WTC11 (cell line): Measurements from ENCODE around the gene HYAL2. TPM values are rescaled to one million over a fixed set of nuclear protein-coding genes. Genes with fewer than 3 reads are reported as not detected.
A peak's percentile ranks its signal among the peaks of the same experiment; 100 is the strongest.

ENCODE experiments used
- ATAC-seq: fragments of 200-7000 bp; cut with Tn5 transposase; 2 replicates; pipeline ENCODE4 v1.10.0; 2021; ENCODE audit warnings: mild to moderate bottlenecking, moderate library complexity
- CTCF ChIA-PET: fragments of 300-600 bp; sonication (Branson Sonifier 250); formaldehyde crosslinking; loops from one replicate; lab custom pipeline; 2021; ENCODE audit warnings: antibody characterized with exemption; lab: Charles Lee
- POLR2A ChIA-PET: fragments of 350-600 bp; sonication (Branson Sonifier 250); formaldehyde crosslinking; loops from one replicate; lab custom pipeline; 2021; ENCODE audit warnings: antibody characterized with exemption; lab: Charles Lee
- DNase-seq: peaks from one replicate; pipeline ENCODE4 v3.0.0; 2021; ENCODE audit warnings: low spot score
- H3K27ac Mint-ChIP-seq: 2 replicates; pipeline ENCODE4 v1.8.0; 2021; ENCODE audit warnings: mixed read lengths
- H3K27me3 Mint-ChIP-seq: 2 replicates; pipeline ENCODE4 v1.8.0; 2021; ENCODE audit warnings: low read depth, mild to moderate bottlenecking, moderate library complexity, mixed read lengths
- H3K36me3 Mint-ChIP-seq: 2 replicates; pipeline ENCODE4 v1.8.0; 2021; ENCODE audit warnings: mixed read lengths
- H3K4me1 Mint-ChIP-seq: 2 replicates; pipeline ENCODE4 v1.8.0; 2022; ENCODE audit warnings: mixed read lengths
- H3K4me3 Mint-ChIP-seq: 2 replicates; pipeline ENCODE4 v1.8.0; 2021; ENCODE audit warnings: mild to moderate bottlenecking, moderate library complexity, mixed read lengths
- H3K9me3 Mint-ChIP-seq: 2 replicates; pipeline ENCODE4 v1.8.0; 2021; ENCODE audit warnings: mixed read lengths
- ATF1 ChIP-seq: sonication (generic); formaldehyde crosslinking; IDR thresholded peaks from 2 replicates; pipeline ENCODE4 v1.8.1; 2023; ENCODE audit warnings: mild to moderate bottlenecking, moderate library complexity, missing genetic modification reagents
- CREB1 ChIP-seq: sonication (generic); formaldehyde crosslinking; IDR thresholded peaks from 2 replicates; pipeline ENCODE4 v1.8.0; 2023; ENCODE audit warnings: mild to moderate bottlenecking, missing genetic modification reagents
- ETV6 ChIP-seq: sonication (generic); formaldehyde crosslinking; IDR thresholded peaks from 2 replicates; pipeline ENCODE4 v1.8.1; 2022; ENCODE audit warnings: mild to moderate bottlenecking, missing genetic modification reagents
- FOXJ3 ChIP-seq: sonication (generic); formaldehyde crosslinking; IDR thresholded peaks from 2 replicates; pipeline ENCODE4 v1.9.0; 2021; ENCODE audit warnings: missing genetic modification reagents, mild to moderate bottlenecking, borderline replicate concordance
- JAZF1 ChIP-seq: fragments of 250-450 bp; sonication (Bioruptor Pico); IDR thresholded peaks from 2 replicates; pipeline ENCODE4 v1.9.0; 2021; ENCODE audit warnings: moderate library complexity, mild to moderate bottlenecking, inconsistent platforms
- MYBL2 ChIP-seq: sonication (generic); formaldehyde crosslinking; IDR thresholded peaks from 2 replicates; pipeline ENCODE4 v1.8.1; 2023; ENCODE audit warnings: mild to moderate bottlenecking, moderate library complexity, missing genetic modification reagents
- NFATC4 ChIP-seq: fragments of 250-450 bp; sonication (Bioruptor Pico); IDR thresholded peaks from 2 replicates; pipeline ENCODE4 v1.9.0; 2021; ENCODE audit warnings: mild to moderate bottlenecking
- ZBTB21 ChIP-seq: sonication (generic); formaldehyde crosslinking; IDR thresholded peaks from 2 replicates; pipeline ENCODE4 v1.8.1; 2023; ENCODE audit warnings: mild to moderate bottlenecking, missing genetic modification reagents, borderline replicate concordance
- ZNF263 ChIP-seq: sonication (generic); formaldehyde crosslinking; IDR thresholded peaks from 2 replicates; pipeline ENCODE4 v1.8.1; 2022; ENCODE audit warnings: low read depth, mild to moderate bottlenecking, moderate library complexity, missing genetic modification reagents
- ZNF317 ChIP-seq: sonication (generic); formaldehyde crosslinking; IDR thresholded peaks from 2 replicates; pipeline ENCODE4 v1.8.1; 2023; ENCODE audit warnings: low read depth, mild to moderate bottlenecking, moderate library complexity, missing genetic modification reagents, borderline replicate concordance
- ZNF423 ChIP-seq: fragments of 250-450 bp; sonication (Bioruptor Pico); IDR thresholded peaks from 2 replicates; pipeline ENCODE4 v2.1.2; 2022; ENCODE audit warnings: mild to moderate bottlenecking, moderate library complexity
- total RNA-seq: library from RNA; stranded (reverse); gene quantifications from 3 replicates; pipeline ENCODE4 v1.2.3, GENCODE V29; 2021
- TF ChIP-seq, protein P1 (sequence below): sonication (generic); formaldehyde crosslinking; IDR thresholded peaks from 2 replicates; pipeline ENCODE4 v1.8.1; 2022; ENCODE audit warnings: low read depth, missing genetic modification reagents, borderline replicate concordance
- TF ChIP-seq, protein P2 (sequence below): sonication (generic); formaldehyde crosslinking; IDR thresholded peaks from 2 replicates; pipeline ENCODE4 v1.8.1; 2022; ENCODE audit warnings: low read depth, mild to moderate bottlenecking, moderate library complexity, missing genetic modification reagents, borderline replicate concordance
- TF ChIP-seq, protein P3 (sequence below): sonication (generic); formaldehyde crosslinking; conservative IDR thresholded peaks from 2 replicates; pipeline ENCODE4 v1.8.1; 2023; ENCODE audit warnings: mild to moderate bottlenecking, low read depth, missing genetic modification reagents, moderate library complexity
- TF ChIP-seq, protein P4 (sequence below): sonication (generic); formaldehyde crosslinking; IDR thresholded peaks from 2 replicates; pipeline ENCODE4 v1.8.0; 2022; ENCODE audit warnings: missing genetic modification reagents
- TF ChIP-seq, protein P5 (sequence below): sonication (generic); formaldehyde crosslinking; conservative IDR thresholded peaks from 2 replicates; pipeline ENCODE4 v1.8.1; 2022; ENCODE audit warnings: mild to moderate bottlenecking, missing genetic modification reagents
- TF ChIP-seq, protein P6 (sequence below): sonication (generic); formaldehyde crosslinking; IDR thresholded peaks from 2 replicates; pipeline ENCODE4 v1.8.1; 2023; ENCODE audit warnings: mild to moderate bottlenecking, missing genetic modification reagents
- TF ChIP-seq, protein P7 (sequence below): sonication (generic); formaldehyde crosslinking; IDR thresholded peaks from 2 replicates; pipeline ENCODE4 v1.8.1; 2023; ENCODE audit warnings: mild to moderate bottlenecking, missing genetic modification reagents, moderate library complexity

The HYAL2 gene
- total RNA-seq, 1 experiment from 2014 or later = 58.0 TPM

DNA sequence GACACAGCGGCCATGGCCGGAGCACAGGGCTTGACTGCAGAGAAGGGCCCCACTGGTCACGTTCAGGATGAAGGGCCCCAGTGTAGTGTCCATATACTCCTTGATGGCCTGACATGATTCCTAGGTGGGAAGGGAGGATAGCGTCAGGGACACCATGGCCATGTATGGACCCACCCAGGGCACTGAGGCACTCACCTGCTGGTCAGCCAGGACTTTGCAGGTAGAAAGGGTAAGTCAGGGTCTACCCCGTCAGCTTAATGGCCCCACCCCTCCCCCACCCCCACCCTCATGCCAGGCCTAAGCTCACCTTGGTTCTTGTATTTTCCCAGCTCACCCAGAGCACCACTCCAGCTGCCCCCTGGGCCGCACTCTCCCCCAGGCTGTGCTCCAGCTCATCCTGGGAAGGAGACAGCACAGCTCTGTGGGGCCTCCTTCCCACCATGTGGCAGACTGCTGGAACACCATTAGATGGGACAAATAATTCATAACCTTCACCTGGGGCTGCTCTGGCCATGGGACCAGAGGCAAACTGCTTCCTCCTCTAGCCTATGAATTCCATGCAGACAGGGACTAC is 21.8 kb downstream of the HYAL2 start:
- Mint-ChIP-seq H3K36me3 (0 out of 2 replicates have a peak, but pooled peaks cover 4% of the 10 kb centered on the region), H3K9me3 (peaks cover 7% of the 10 kb centered on the region; the same call in 1 of the 2 replicates), H3K27ac (peak overlapping the region; percentile 82; the same call in 1 of the 2 replicates), H3K4me1 (peaks cover 22% of the 10 kb centered on the region), H3K27me3 (no peaks in the 10 kb centered on the region; the same call in 1 of the 2 replicates), H3K4me3 (0 out of 2 replicates have a peak overlapping the region, but pooled peaks have one; percentile 97)
- no peak for ATAC-seq
- CTCF ChIA-PET = interaction anchor here (0.7 to 5.9 kb wide), 4 partner anchors 14 to 50 kb away, joined by 3 to 95 read pairs (median 4); partner anchors contain the start of genes CYB561D2, HYAL2 and NPRL2
- POLR2A ChIA-PET = no interaction called here
- DNase-seq = no peak
- TF ChIP-seq ETV6 (CRISPR knock-in tag) = no peak
- no peak for TF ChIP-seq ZNF263 (CRISPR knock-in tag)

DNA sequence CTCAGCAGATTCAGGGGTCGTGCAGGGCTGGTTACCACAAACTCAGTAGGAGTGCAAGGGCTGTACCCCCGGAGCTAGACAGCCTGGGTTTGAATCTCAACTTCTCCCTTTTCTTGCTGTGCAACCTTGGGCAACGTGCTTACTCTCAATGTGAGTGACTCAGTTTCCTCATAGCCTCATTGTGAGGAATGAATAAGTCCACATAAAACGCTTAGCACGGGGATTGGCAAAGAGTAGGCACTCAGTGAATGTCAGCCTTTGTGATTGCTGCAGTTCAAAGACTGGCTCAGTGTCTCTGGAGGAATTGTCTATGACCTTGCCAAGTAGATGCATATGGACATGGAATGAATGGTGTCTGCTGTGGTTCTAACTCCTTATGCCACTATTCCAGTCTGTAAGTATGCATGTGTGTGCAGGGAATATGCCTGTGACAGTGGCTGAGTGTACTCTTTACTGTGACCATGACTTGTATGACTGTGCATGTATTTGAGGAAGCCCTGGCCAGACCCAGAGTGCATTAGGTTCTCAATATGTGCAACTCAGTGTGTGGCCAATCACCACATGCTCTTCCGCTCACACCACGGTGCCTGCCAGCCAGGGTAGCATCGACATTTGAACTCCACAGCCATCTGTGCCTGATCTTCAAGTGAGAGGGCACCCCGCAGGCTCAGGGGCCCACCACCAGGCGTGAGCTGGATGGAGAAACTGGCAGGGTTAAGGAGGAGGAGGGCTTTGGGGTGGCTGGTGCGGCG is 22.4 kb downstream of the HYAL2 start:
- peak overlapping the region; percentile 97 for H3K4me3 Mint-ChIP-seq
- peaks cover 22% of the 10 kb centered on the region for H3K4me1 Mint-ChIP-seq
- CTCF ChIA-PET = interaction anchor here (0.9 to 5.9 kb wide), 20 partner anchors 15 to 312 kb away, joined by 3 to 95 read pairs (median 4); partner anchors contain the start of genes CISH and HYAL2
- DNase-seq (no peak), ATAC-seq (no peak)
- 0 out of 2 replicates have a peak, but pooled peaks cover 4% of the 10 kb centered on the region for H3K36me3 Mint-ChIP-seq
- 0 out of 2 replicates have a peak, but pooled peaks cover 5% of the 10 kb centered on the region for H3K9me3 Mint-ChIP-seq
- peak overlapping the region; percentile 82 for H3K27ac Mint-ChIP-seq
- POLR2A ChIA-PET = interaction anchor here (0.8 to 1.4 kb wide), 6 partner anchors 18 to 50 kb away, joined by 3 to 8 read pairs (median 4); partner anchors contain the start of genes CYB561D2, HYAL2 and NPRL2
- no peaks in the 10 kb centered on the region; the same call in 1 of the 2 replicates for H3K27me3 Mint-ChIP-seq
- TF ChIP-seq MYBL2 (CRISPR knock-in tag) (no peak), ZNF317 (CRISPR knock-in tag) (no peak), NFATC4 (no peak), ZBTB21 (CRISPR knock-in tag) (no peak), CREB1 (CRISPR knock-in tag) (no peak), ZNF423 (CRISPR knock-in tag) (no peak), JAZF1 (no peak), FOXJ3 (CRISPR knock-in tag) (no peak), ATF1 (no peak)
- TF ChIP-seq, protein P1, sequence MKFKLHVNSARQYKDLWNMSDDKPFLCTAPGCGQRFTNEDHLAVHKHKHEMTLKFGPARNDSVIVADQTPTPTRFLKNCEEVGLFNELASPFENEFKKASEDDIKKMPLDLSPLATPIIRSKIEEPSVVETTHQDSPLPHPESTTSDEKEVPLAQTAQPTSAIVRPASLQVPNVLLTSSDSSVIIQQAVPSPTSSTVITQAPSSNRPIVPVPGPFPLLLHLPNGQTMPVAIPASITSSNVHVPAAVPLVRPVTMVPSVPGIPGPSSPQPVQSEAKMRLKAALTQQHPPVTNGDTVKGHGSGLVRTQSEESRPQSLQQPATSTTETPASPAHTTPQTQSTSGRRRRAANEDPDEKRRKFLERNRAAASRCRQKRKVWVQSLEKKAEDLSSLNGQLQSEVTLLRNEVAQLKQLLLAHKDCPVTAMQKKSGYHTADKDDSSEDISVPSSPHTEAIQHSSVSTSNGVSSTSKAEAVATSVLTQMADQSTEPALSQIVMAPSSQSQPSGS = no peak
- TF ChIP-seq, protein P2, sequence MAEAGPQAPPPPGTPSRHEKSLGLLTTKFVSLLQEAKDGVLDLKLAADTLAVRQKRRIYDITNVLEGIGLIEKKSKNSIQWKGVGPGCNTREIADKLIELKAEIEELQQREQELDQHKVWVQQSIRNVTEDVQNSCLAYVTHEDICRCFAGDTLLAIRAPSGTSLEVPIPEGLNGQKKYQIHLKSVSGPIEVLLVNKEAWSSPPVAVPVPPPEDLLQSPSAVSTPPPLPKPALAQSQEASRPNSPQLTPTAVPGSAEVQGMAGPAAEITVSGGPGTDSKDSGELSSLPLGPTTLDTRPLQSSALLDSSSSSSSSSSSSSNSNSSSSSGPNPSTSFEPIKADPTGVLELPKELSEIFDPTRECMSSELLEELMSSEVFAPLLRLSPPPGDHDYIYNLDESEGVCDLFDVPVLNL = no peak
- TF ChIP-seq, protein P3, sequence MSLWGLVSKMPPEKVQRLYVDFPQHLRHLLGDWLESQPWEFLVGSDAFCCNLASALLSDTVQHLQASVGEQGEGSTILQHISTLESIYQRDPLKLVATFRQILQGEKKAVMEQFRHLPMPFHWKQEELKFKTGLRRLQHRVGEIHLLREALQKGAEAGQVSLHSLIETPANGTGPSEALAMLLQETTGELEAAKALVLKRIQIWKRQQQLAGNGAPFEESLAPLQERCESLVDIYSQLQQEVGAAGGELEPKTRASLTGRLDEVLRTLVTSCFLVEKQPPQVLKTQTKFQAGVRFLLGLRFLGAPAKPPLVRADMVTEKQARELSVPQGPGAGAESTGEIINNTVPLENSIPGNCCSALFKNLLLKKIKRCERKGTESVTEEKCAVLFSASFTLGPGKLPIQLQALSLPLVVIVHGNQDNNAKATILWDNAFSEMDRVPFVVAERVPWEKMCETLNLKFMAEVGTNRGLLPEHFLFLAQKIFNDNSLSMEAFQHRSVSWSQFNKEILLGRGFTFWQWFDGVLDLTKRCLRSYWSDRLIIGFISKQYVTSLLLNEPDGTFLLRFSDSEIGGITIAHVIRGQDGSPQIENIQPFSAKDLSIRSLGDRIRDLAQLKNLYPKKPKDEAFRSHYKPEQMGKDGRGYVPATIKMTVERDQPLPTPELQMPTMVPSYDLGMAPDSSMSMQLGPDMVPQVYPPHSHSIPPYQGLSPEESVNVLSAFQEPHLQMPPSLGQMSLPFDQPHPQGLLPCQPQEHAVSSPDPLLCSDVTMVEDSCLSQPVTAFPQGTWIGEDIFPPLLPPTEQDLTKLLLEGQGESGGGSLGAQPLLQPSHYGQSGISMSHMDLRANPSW = no peak
- TF ChIP-seq, protein P4, sequence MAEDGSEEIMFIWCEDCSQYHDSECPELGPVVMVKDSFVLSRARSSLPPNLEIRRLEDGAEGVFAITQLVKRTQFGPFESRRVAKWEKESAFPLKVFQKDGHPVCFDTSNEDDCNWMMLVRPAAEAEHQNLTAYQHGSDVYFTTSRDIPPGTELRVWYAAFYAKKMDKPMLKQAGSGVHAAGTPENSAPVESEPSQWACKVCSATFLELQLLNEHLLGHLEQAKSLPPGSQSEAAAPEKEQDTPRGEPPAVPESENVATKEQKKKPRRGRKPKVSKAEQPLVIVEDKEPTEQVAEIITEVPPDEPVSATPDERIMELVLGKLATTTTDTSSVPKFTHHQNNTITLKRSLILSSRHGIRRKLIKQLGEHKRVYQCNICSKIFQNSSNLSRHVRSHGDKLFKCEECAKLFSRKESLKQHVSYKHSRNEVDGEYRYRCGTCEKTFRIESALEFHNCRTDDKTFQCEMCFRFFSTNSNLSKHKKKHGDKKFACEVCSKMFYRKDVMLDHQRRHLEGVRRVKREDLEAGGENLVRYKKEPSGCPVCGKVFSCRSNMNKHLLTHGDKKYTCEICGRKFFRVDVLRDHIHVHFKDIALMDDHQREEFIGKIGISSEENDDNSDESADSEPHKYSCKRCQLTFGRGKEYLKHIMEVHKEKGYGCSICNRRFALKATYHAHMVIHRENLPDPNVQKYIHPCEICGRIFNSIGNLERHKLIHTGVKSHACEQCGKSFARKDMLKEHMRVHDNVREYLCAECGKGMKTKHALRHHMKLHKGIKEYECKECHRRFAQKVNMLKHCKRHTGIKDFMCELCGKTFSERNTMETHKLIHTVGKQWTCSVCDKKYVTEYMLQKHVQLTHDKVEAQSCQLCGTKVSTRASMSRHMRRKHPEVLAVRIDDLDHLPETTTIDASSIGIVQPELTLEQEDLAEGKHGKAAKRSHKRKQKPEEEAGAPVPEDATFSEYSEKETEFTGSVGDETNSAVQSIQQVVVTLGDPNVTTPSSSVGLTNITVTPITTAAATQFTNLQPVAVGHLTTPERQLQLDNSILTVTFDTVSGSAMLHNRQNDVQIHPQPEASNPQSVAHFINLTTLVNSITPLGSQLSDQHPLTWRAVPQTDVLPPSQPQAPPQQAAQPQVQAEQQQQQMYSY (CRISPR knock-in tag) = no peak
- TF ChIP-seq, protein P5, sequence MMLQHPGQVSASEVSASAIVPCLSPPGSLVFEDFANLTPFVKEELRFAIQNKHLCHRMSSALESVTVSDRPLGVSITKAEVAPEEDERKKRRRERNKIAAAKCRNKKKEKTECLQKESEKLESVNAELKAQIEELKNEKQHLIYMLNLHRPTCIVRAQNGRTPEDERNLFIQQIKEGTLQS (CRISPR knock-in tag) = no peak
- TF ChIP-seq, protein P6, sequence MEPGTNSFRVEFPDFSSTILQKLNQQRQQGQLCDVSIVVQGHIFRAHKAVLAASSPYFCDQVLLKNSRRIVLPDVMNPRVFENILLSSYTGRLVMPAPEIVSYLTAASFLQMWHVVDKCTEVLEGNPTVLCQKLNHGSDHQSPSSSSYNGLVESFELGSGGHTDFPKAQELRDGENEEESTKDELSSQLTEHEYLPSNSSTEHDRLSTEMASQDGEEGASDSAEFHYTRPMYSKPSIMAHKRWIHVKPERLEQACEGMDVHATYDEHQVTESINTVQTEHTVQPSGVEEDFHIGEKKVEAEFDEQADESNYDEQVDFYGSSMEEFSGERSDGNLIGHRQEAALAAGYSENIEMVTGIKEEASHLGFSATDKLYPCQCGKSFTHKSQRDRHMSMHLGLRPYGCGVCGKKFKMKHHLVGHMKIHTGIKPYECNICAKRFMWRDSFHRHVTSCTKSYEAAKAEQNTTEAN (CRISPR knock-in tag) = no peak
- TF ChIP-seq, protein P7, sequence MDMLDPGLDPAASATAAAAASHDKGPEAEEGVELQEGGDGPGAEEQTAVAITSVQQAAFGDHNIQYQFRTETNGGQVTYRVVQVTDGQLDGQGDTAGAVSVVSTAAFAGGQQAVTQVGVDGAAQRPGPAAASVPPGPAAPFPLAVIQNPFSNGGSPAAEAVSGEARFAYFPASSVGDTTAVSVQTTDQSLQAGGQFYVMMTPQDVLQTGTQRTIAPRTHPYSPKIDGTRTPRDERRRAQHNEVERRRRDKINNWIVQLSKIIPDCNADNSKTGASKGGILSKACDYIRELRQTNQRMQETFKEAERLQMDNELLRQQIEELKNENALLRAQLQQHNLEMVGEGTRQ (CRISPR knock-in tag) = no peak
